Measurements from ENCODE around the gene TMBIM6.

Gene TMBIM6

GRCh38 chr12:49800421-49801140 lies 59.2 kb downstream of the TMBIM6 start:
- no peak for DNase-seq

- no peak for DNase-seq
Measured at GRCh38 chr12:49801141-49802063, 60.0 kb downstream of the TMBIM6 start.

- DNase-seq, result no peak
Measured at GRCh38 chr12:49803693-49804450, 62.5 kb downstream of the TMBIM6 start.

GRCh38 chr12:49804821-49805220 lies 63.5 kb downstream of the TMBIM6 start:
- DNase-seq, result no peak

GRCh38 chr12:49805409-49805808 lies 64.1 kb downstream of the TMBIM6 start:
- DNase-seq, result no peak

- DNase-seq, result no peak
Measured at GRCh38 chr12:49806321-49806813, 65.0 kb downstream of the TMBIM6 start.

- DNase-seq, result no peak
Measured at GRCh38 chr12:49806877-49807276, 65.5 kb downstream of the TMBIM6 start.

GRCh38 chr12:49807991-49808580 lies 66.7 kb downstream of the TMBIM6 start:
- DNase-seq, result no peak

- DNase-seq, result no peak
Measured at GRCh38 chr12:49808686-49809380, 67.5 kb downstream of the TMBIM6 start.

- no peak for DNase-seq
Measured at GRCh38 chr12:49809381-49809905, 68.1 kb downstream of the TMBIM6 start.

GRCh38 chr12:49809906-49810389 lies 68.6 kb downstream of the TMBIM6 start:
- DNase-seq, result no peak

GRCh38 chr12:49811136-49811535 lies 69.8 kb downstream of the TMBIM6 start:
- no peak for DNase-seq

- no peak for DNase-seq
Measured at GRCh38 chr12:49811961-49812401, 70.6 kb downstream of the TMBIM6 start.

- DNase-seq, result no peak
Measured at GRCh38 chr12:49813131-49813530, 71.8 kb downstream of the TMBIM6 start.

Data from activated gamma-delta T cell treated with Interleukin-2 at 50 U/mL for 16 hours (primary cell).